ENCODE measurements around the gene RPA3.

DNA sequence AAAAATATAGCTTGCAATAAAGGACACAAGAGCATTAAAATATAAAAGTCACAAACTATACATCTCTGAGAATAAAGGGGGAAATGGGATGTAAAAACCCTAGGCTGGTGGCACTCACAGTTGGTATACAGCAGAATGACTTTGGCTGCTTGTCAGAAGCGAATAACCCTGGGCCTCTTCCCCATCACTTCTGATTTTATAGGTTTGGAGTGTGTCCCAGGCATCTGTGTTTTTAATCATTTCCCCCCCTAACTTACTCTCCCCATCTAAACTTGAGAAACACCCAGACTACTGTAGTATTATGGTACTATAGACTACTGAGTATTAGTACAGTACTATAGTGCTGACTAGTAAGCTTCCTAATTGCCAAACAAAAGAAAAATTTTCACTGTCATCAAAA lies 1.8 kb upstream of the RPA3 start:
- TF ChIP-seq, protein P1, sequence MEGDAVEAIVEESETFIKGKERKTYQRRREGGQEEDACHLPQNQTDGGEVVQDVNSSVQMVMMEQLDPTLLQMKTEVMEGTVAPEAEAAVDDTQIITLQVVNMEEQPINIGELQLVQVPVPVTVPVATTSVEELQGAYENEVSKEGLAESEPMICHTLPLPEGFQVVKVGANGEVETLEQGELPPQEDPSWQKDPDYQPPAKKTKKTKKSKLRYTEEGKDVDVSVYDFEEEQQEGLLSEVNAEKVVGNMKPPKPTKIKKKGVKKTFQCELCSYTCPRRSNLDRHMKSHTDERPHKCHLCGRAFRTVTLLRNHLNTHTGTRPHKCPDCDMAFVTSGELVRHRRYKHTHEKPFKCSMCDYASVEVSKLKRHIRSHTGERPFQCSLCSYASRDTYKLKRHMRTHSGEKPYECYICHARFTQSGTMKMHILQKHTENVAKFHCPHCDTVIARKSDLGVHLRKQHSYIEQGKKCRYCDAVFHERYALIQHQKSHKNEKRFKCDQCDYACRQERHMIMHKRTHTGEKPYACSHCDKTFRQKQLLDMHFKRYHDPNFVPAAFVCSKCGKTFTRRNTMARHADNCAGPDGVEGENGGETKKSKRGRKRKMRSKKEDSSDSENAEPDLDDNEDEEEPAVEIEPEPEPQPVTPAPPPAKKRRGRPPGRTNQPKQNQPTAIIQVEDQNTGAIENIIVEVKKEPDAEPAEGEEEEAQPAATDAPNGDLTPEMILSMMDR (IDR thresholded peaks at IDR 0.05): no peak
- no peak for TF ChIP-seq POLR2AphosphoS5 (IDR thresholded peaks at IDR 0.05)
- TF ChIP-seq POLR2A (IDR thresholded peaks at IDR 0.05): no peak
